HEK293 (cell line): ENCODE data around the gene MICAL3.

ENCODE experiments used
- CTCF ChIA-PET: fragments of 350-600 bp; formaldehyde crosslinking; extraction: SDS; loops from one replicate; lab custom pipeline; 2021; ENCODE audit warnings: antibody characterized with exemption; lab: Yijun Ruan, JAX
- POLR2A ChIA-PET: fragments of 300-600 bp; formaldehyde crosslinking; extraction: SDS; loops from one replicate; lab custom pipeline; 2020; ENCODE audit warnings: antibody characterized with exemption, inconsistent platforms; lab: Yijun Ruan, JAX
- H3K27ac ChIP-seq: fragments of 200-500 bp; sonication (Bioruptor generic); 2 replicates; pipeline ENCODE4 v1.5.1; 2014; ENCODE audit warnings: low read depth, low read length, control low read depth, inconsistent platforms; ENCODE audit errors: extremely low read depth
- H3K36me3 ChIP-seq, 2 experiments: fragments of 200-500 bp in 1 of 2; sonication (Bioruptor generic) in 1 of 2; 1 replicate in 1 of 2; 2 replicates in 1 of 2; pipeline ENCODE4 v1.5.1; 2014 to 2017; ENCODE audit warnings: inconsistent platforms in 2 of 2, low read length in 2 of 2; ENCODE audit not compliant: control insufficient read depth in 2 of 2, insufficient read depth in 1 of 2
- H3K4me1 ChIP-seq: fragments of 200-500 bp; sonication (Bioruptor generic); 2 replicates; pipeline ENCODE4 v1.5.1; 2014; ENCODE audit warnings: mild to moderate bottlenecking, low read length, inconsistent platforms; ENCODE audit not compliant: control insufficient read depth, insufficient read depth
- H3K4me3 ChIP-seq: 2 replicates; pipeline ENCODE4 v1.5.1; 2011; ENCODE audit warnings: low read depth, mild to moderate bottlenecking, control low read depth, low read length, moderate library complexity
- H3K9me3 ChIP-seq: fragments of 200-500 bp; sonication (Bioruptor generic); 2 replicates; pipeline ENCODE4 v1.5.1; 2014; ENCODE audit warnings: low read depth, low read length, inconsistent platforms; ENCODE audit not compliant: control insufficient read depth, insufficient read depth
- HOXA7 ChIP-seq: sonication (generic); formaldehyde crosslinking; IDR thresholded peaks from 2 replicates; pipeline ENCODE4 v1.8.1; 2022; ENCODE audit warnings: missing genetic modification reagents, borderline replicate concordance
- KLF16 ChIP-seq: fragments of 450-650 bp; formaldehyde crosslinking; IDR thresholded peaks from 2 replicates; pipeline ENCODE4 v1.5.1; 2017; ENCODE audit warnings: missing biosample characterization, missing genetic modification characterization
- KLF7 ChIP-seq: fragments of 450-650 bp; formaldehyde crosslinking; IDR thresholded peaks from 2 replicates; pipeline ENCODE4 v1.5.1; 2016; ENCODE audit warnings: missing biosample characterization, missing genetic modification characterization, borderline replicate concordance
- PATZ1 ChIP-seq: fragments of 450-650 bp; formaldehyde crosslinking; IDR thresholded peaks from 2 replicates; pipeline ENCODE4 v1.5.1; 2016; ENCODE audit warnings: missing biosample characterization, missing genetic modification characterization
- PRDM1 ChIP-seq: fragments of 450-650 bp; formaldehyde crosslinking; IDR thresholded peaks from 2 replicates; pipeline ENCODE4; 2016; ENCODE audit warnings: missing biosample characterization, missing genetic modification characterization
- RBAK ChIP-seq: fragments of 450-650 bp; formaldehyde crosslinking; IDR thresholded peaks from 2 replicates; pipeline ENCODE4 v1.5.1; 2016; ENCODE audit warnings: missing biosample characterization, missing genetic modification characterization
- SP2 ChIP-seq: fragments of 450-650 bp; formaldehyde crosslinking; IDR thresholded peaks from 2 replicates; pipeline ENCODE4 v1.5.1; 2016; ENCODE audit warnings: missing biosample characterization, missing genetic modification characterization
- WT1 ChIP-seq: fragments of 450-650 bp; formaldehyde crosslinking; IDR thresholded peaks from 2 replicates; pipeline ENCODE4 v1.5.1; 2016; ENCODE audit warnings: missing biosample characterization, missing genetic modification characterization
- ZBTB10 ChIP-seq: fragments of 450-650 bp; formaldehyde crosslinking; IDR thresholded peaks from 2 replicates; pipeline ENCODE4 v1.5.1; 2016; ENCODE audit warnings: missing biosample characterization, missing genetic modification characterization
- ZBTB17 ChIP-seq: fragments of 450-650 bp; formaldehyde crosslinking; IDR thresholded peaks from 2 replicates; pipeline ENCODE4 v1.5.1; 2016; ENCODE audit warnings: missing biosample characterization, missing genetic modification characterization
- ZBTB44 ChIP-seq: fragments of 450-650 bp; IDR thresholded peaks from 2 replicates; pipeline ENCODE4 v1.5.1; 2018; ENCODE audit warnings: missing biosample characterization, mild to moderate bottlenecking, missing genetic modification characterization
- ZIC2 ChIP-seq: fragments of 450-650 bp; formaldehyde crosslinking; IDR thresholded peaks from 2 replicates; pipeline ENCODE4 v1.5.1; 2016; ENCODE audit warnings: missing biosample characterization, missing genetic modification characterization
- ZNF16 ChIP-seq: fragments of 450-650 bp; formaldehyde crosslinking; IDR thresholded peaks from 2 replicates; pipeline ENCODE4 v1.5.1; 2016; ENCODE audit warnings: low read depth, missing biosample characterization, missing genetic modification characterization
- ZNF175 ChIP-seq: fragments of 450-650 bp; formaldehyde crosslinking; IDR thresholded peaks from 2 replicates; pipeline ENCODE4 v1.5.1; 2016; ENCODE audit warnings: missing biosample characterization, missing genetic modification characterization
- ZNF24 ChIP-seq: fragments of 450-650 bp; formaldehyde crosslinking; IDR thresholded peaks from 2 replicates; pipeline ENCODE4 v1.5.1; 2016; ENCODE audit warnings: missing biosample characterization, missing genetic modification characterization
- ZNF341 ChIP-seq: fragments of 450-650 bp; formaldehyde crosslinking; IDR thresholded peaks from 2 replicates; pipeline ENCODE4; 2016; ENCODE audit warnings: low read depth, missing biosample characterization, missing genetic modification characterization
- ZNF404 ChIP-seq: fragments of 450-650 bp; formaldehyde crosslinking; IDR thresholded peaks from 2 replicates; pipeline ENCODE4 v1.5.1; 2017; ENCODE audit warnings: missing biosample characterization, missing genetic modification characterization
- ZNF423 ChIP-seq: fragments of 450-650 bp; formaldehyde crosslinking; IDR thresholded peaks from 2 replicates; pipeline ENCODE4 v1.5.1; 2016; ENCODE audit warnings: missing biosample characterization, missing genetic modification characterization
- ZNF433 ChIP-seq: fragments of 450-650 bp; formaldehyde crosslinking; IDR thresholded peaks from 2 replicates; pipeline ENCODE4 v1.5.1; 2016; ENCODE audit warnings: missing biosample characterization, missing genetic modification characterization, low read depth
- ZNF514 ChIP-seq: fragments of 450-650 bp; formaldehyde crosslinking; IDR thresholded peaks from 2 replicates; pipeline ENCODE4 v1.5.1; 2016; ENCODE audit warnings: missing biosample characterization, missing genetic modification characterization
- ZNF518A ChIP-seq: fragments of 450-650 bp; formaldehyde crosslinking; conservative IDR thresholded peaks from 2 replicates; pipeline ENCODE4 v1.5.1; 2016; ENCODE audit warnings: low read depth, missing biosample characterization, missing genetic modification characterization
- ZNF529 ChIP-seq: fragments of 450-650 bp; formaldehyde crosslinking; IDR thresholded peaks from 2 replicates; pipeline ENCODE4 v1.5.1; 2017; ENCODE audit warnings: missing genetic modification characterization, missing biosample characterization; ENCODE audit not compliant: insufficient replicate concordance
- ZNF571 ChIP-seq: fragments of 450-650 bp; formaldehyde crosslinking; IDR thresholded peaks from 2 replicates; pipeline ENCODE4 v1.5.0; 2017; ENCODE audit warnings: missing biosample characterization, missing genetic modification characterization
- ZNF645 ChIP-seq: fragments of 450-650 bp; formaldehyde crosslinking; IDR thresholded peaks from 2 replicates; pipeline ENCODE4; 2016; ENCODE audit warnings: missing biosample characterization, missing genetic modification characterization
- ZNF664 ChIP-seq: fragments of 450-650 bp; formaldehyde crosslinking; IDR thresholded peaks from 2 replicates; pipeline ENCODE4 v1.5.1; 2016; ENCODE audit warnings: missing biosample characterization, missing genetic modification characterization
- ZNF707 ChIP-seq: fragments of 450-650 bp; formaldehyde crosslinking; IDR thresholded peaks from 2 replicates; pipeline ENCODE4 v1.5.1; 2016; ENCODE audit warnings: missing biosample characterization, missing genetic modification characterization
- ZNF747 ChIP-seq: fragments of 450-650 bp; formaldehyde crosslinking; IDR thresholded peaks from 2 replicates; pipeline ENCODE4 v1.5.1; 2016; ENCODE audit warnings: missing biosample characterization, missing genetic modification characterization

MICAL3 gene

GRCh38 chr22:17835256-17835655, 189.1 kb downstream of the MICAL3 start (continued):
- TF ChIP-seq ZNF175 (no peak), ZBTB17 (tag by site-specific recombination) (no peak), ZBTB10 (no peak), ZNF747 (no peak), ZNF645 (tag by site-specific recombination) (no peak), KLF7 (tag by site-specific recombination) (no peak), ZNF529 (tag by site-specific recombination) (no peak), KLF16 (no peak), ZNF571 (tag by site-specific recombination) (no peak), ZNF404 (tag by site-specific recombination) (no peak)
- TF ChIP-seq, all 188 proteins: peak for 0

GRCh38 chr22:17833489-17833888, 190.9 kb downstream of the MICAL3 start:
- no peak overlapping the region for H3K4me3 ChIP-seq
- POLR2A ChIA-PET = interaction anchor here (1.3 kb wide), 1 partner anchor 243 kb away, joined by 3 read pairs; no protein-coding TSS in a partner anchor
- H3K27ac ChIP-seq = no peak overlapping the region
- H3K9me3 ChIP-seq = no peaks in the 10 kb centered on the region
- CTCF ChIA-PET = interaction anchor here (1.0 to 10.1 kb wide), 5 partner anchors 11 to 242 kb away, joined by 3 to 279 read pairs (median 4); partner anchors contain the start of gene PEX26
- H3K4me1 ChIP-seq = no peaks in the 10 kb centered on the region
- peaks cover 0 to 58% of the 10 kb centered on the region in 2 experiments; a peak in 2 of 3 replicates for H3K36me3 ChIP-seq
- TF ChIP-seq RBAK (tag by site-specific recombination) (no peak), ZBTB44 (tag by site-specific recombination) (no peak), ZNF518A (tag by site-specific recombination) (no peak), ZIC2 (tag by site-specific recombination) (no peak), PATZ1 (tag by site-specific recombination) (no peak), WT1 (tag by site-specific recombination) (no peak), SP2 (tag by site-specific recombination) (no peak), ZNF707 (tag by site-specific recombination) (no peak), ZNF514 (tag by site-specific recombination) (no peak), ZNF423 (tag by site-specific recombination) (no peak), HOXA7 (CRISPR knock-in tag) (no peak), ZNF16 (no peak), ZNF24 (tag by site-specific recombination) (no peak), ZNF664 (no peak), PRDM1 (no peak), ZNF433 (tag by site-specific recombination) (no peak), ZNF341 (tag by site-specific recombination) (no peak)
